Activated B cell treated with CpG ODN at 0.5 μM for 24 hours (primary cell): ENCODE measurements around the gene ORM1. TPM values are rescaled to one million over a fixed set of nuclear protein-coding genes. Genes with fewer than 3 reads are reported as not detected.

Experiments used
- ATAC-seq: fragments of 200-7000 bp; cut with Tn5 transposase; one replicate; pipeline ENCODE4 v1.10.0; 2021; ENCODE audit warnings: low read depth, mild to moderate bottlenecking, moderate library complexity
- CTCF ChIA-PET: fragments of 350-600 bp; sonication (Branson Sonifier 250); formaldehyde crosslinking; loops from one replicate; lab custom pipeline; 2021; ENCODE audit warnings: antibody characterized with exemption; lab: Charles Lee
- POLR2A ChIA-PET: fragments of 350-600 bp; sonication (Branson Sonifier 250); formaldehyde crosslinking; loops from one replicate; lab custom pipeline; 2021; ENCODE audit warnings: antibody characterized with exemption; lab: Charles Lee
- DNase-seq: peaks from one replicate; pipeline ENCODE4 v3.0.0; 2022
- H3K27ac Mint-ChIP-seq: one replicate; pipeline ENCODE4 v1.8.0; 2020; ENCODE audit warnings: mixed read lengths
- H3K27me3 Mint-ChIP-seq: one replicate; pipeline ENCODE4 v1.8.0; 2021; ENCODE audit warnings: mixed read lengths
- H3K36me3 Mint-ChIP-seq: one replicate; pipeline ENCODE4 v1.8.0; 2021; ENCODE audit warnings: low read depth, mixed read lengths
- H3K4me1 Mint-ChIP-seq: one replicate; pipeline ENCODE4 v1.8.0; 2021; ENCODE audit warnings: mixed read lengths
- H3K4me3 Mint-ChIP-seq: one replicate; pipeline ENCODE4 v1.8.0; 2020; ENCODE audit warnings: mild to moderate bottlenecking, mixed read lengths
- H3K9me3 Mint-ChIP-seq: one replicate; pipeline ENCODE4 v1.8.0; 2020; ENCODE audit warnings: mixed read lengths
- CTCF ChIP-seq: fragments of 200-600 bp; IDR thresholded peaks from one replicate; pipeline ENCODE4 v1.8.0; 2022; ENCODE audit warnings: antibody characterized with exemption, mild to moderate bottlenecking
- intact Hi-C: fragments of 100-400 bp; cut with micrococcal nuclease; formaldehyde crosslinking; loops from one replicate; pipeline ENCODE4 v1.15.1; 2024
- total RNA-seq: library from RNA; stranded (reverse); gene quantifications from 2 replicates; pipeline ENCODE4 v1.2.3, GENCODE V29; 2022

Gene ORM1
- total RNA-seq, 1 donor from 2014 or later: not detected

GRCh38 chr9:114285166-114285867 lies 37.6 kb upstream of the ORM1 start:
- intact Hi-C loops: no loop called here
- no peak for TF ChIP-seq CTCF
- Mint-ChIP-seq H3K27me3 (peaks cover 1% of the 10 kb centered on the region), H3K4me1 (no peaks in the 10 kb centered on the region), H3K27ac (no peak overlapping the region), H3K36me3 (no peaks in the 10 kb centered on the region), H3K9me3 (no peaks in the 10 kb centered on the region), H3K4me3 (no peak overlapping the region)
- DNase-seq: no peak
- POLR2A ChIA-PET: no interaction called here
- CTCF ChIA-PET: interaction anchor here (0.8 kb wide), 1 partner anchor 203 kb away, joined by 3 read pairs; no protein-coding TSS in a partner anchor
- no peak for ATAC-seq

GRCh38 chr9:114286146-114286679 lies 36.7 kb upstream of the ORM1 start:
- CTCF ChIA-PET: interaction anchor here (0.8 kb wide), 1 partner anchor 204 kb away, joined by 3 read pairs; no protein-coding TSS in a partner anchor
- ATAC-seq (no peak), DNase-seq (no peak)
- TF ChIP-seq CTCF: no peak
- POLR2A ChIA-PET: no interaction called here
- Mint-ChIP-seq H3K36me3 (no peaks in the 10 kb centered on the region), H3K27ac (no peak overlapping the region), H3K4me1 (peaks cover 2% of the 10 kb centered on the region), H3K9me3 (no peaks in the 10 kb centered on the region), H3K27me3 (peaks cover 4% of the 10 kb centered on the region), H3K4me3 (no peak overlapping the region)
- intact Hi-C loops: no loop called here

GRCh38 chr9:114287001-114287762 lies 35.7 kb upstream of the ORM1 start:
- Mint-ChIP-seq H3K27me3 (peaks cover 4% of the 10 kb centered on the region), H3K9me3 (no peaks in the 10 kb centered on the region), H3K27ac (no peak overlapping the region), H3K4me3 (no peak overlapping the region), H3K36me3 (no peaks in the 10 kb centered on the region), H3K4me1 (peaks cover 2% of the 10 kb centered on the region)
- no peak for TF ChIP-seq CTCF
- no peak for ATAC-seq
- POLR2A ChIA-PET: no interaction called here
- DNase-seq: no peak
- CTCF ChIA-PET: no interaction called here
- intact Hi-C loops: no loop called here

- Mint-ChIP-seq H3K27me3 (peaks cover 4% of the 10 kb centered on the region), H3K4me3 (no peak overlapping the region), H3K36me3 (no peaks in the 10 kb centered on the region), H3K4me1 (peaks cover 2% of the 10 kb centered on the region), H3K9me3 (no peaks in the 10 kb centered on the region), H3K27ac (no peak overlapping the region)
- ChIA-PET CTCF (no interaction called here), POLR2A (no interaction called here)
- ATAC-seq (no peak), DNase-seq (no peak)
- no peak for TF ChIP-seq CTCF
- intact Hi-C loops: no loop called here
Measured at GRCh38 chr9:114287763-114288192, 35.1 kb upstream of the ORM1 start.
